ENCODE data around the gene SMYD4.

SMYD4 gene

DNA sequence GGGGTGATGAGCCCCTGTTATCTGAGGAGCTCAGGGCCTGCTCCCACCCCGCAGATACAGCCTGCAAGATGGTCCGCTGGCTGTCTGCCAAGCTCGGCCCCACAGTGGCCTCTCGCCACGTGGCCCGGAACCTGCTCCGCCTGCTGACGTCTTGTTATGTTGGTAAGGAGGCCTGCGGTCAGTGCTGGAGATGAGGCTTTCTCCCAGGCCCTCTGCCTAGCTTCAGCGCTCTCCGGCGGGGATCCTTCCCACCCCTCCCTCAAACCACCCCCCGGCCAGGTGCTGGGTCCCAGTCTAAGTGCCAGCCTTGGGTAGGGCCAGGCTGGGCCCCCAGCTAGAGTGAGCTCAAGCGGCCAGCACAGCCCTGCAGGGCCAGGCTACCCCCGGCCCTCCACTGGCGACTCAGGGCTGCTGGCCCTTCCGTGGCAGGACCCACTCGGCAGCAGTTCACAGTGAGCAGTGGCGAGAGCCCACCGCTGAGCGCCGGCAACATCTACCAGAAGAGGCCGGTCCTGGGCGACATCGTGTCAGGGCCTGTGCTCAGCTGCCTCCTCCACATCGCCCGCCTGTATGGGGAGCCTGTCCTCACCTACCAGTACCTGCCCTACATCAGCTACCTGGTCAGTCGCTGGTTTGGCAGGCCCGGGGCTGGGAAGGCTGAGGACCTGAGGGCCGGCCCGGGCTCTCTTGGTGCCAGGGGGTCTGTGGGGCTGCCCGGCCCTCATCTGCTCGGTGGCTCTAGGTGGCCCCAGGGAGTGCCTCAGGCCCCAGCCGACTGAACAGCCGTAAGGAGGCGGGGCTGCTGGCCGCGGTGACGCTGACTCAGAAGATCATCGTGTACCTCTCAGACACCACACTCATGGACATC lies 99.1 kb downstream of the SMYD4 start:
- no peak for DNase-seq (ENCODE audit: low read depth in 2 of 2)

- DNase-seq (ENCODE audit: low read depth in 2 of 2) = no peak
These were observed 99.8 kb downstream of the SMYD4 start for GRCh38 chr17:1729966-1730325.
